ENCODE measurements around the gene ERICH4.

DNA sequence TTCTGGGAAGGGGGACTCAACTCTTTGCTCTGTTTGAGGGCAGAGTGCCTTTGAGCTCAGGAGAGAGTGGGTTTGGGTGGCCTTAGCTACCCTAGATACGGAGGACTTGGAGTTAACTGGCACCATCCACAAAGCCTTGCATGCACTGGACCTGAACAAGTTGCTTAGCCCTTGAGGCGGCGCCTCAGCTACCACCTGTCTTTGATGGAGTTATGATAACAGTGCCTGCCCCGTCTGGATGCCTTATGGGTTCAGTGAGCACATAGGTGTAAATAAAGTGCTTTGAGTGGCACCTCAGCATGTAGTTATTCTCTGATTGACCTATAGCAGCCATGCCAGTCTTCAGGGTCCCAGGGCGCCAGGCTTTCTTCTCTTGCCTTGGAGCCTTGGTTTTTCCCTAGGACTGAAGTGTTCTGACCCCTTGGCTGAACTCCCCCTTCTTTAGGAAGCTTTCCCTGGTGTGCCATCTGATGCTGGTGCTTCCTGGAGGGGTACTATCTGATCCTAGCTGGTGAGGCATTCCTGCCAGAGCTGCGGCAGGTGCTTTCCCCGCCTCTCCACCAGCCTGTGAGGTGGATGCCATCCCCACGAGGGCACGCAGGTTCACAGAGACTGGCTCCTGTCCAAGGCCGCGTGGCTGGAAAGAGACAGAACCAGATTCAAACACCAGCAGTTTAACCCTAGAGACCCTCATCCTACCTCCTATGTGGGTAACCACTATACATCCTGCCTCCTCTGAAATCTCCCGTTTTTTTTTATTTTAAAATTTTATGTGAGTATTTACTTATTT lies 39.6 kb upstream of the ERICH4 start:
- no peak for TF ChIP-seq EZH2 (IDR thresholded peaks at IDR 0.05; ENCODE audit: borderline replicate concordance, insufficient read depth, low read depth, low read length, poor library complexity, severe bottlenecking)
- TF ChIP-seq, protein P1, sequence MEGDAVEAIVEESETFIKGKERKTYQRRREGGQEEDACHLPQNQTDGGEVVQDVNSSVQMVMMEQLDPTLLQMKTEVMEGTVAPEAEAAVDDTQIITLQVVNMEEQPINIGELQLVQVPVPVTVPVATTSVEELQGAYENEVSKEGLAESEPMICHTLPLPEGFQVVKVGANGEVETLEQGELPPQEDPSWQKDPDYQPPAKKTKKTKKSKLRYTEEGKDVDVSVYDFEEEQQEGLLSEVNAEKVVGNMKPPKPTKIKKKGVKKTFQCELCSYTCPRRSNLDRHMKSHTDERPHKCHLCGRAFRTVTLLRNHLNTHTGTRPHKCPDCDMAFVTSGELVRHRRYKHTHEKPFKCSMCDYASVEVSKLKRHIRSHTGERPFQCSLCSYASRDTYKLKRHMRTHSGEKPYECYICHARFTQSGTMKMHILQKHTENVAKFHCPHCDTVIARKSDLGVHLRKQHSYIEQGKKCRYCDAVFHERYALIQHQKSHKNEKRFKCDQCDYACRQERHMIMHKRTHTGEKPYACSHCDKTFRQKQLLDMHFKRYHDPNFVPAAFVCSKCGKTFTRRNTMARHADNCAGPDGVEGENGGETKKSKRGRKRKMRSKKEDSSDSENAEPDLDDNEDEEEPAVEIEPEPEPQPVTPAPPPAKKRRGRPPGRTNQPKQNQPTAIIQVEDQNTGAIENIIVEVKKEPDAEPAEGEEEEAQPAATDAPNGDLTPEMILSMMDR (IDR thresholded peaks at IDR 0.05), result no peak

Data from B cell (primary cell).